Spleen (tissue), 11 donors: ENCODE data around the gene OR8A1. TPM values are rescaled to one million over a fixed set of nuclear protein-coding genes. Genes with fewer than 3 reads are reported as not detected.

Experiments
- DNase-seq: peaks from one replicate; pipeline ENCODE4 v3.0.0-alpha.2; 2020
- H3K27ac ChIP-seq, 8 donors: fragments of 200-600 bp; sonication (generic) in 7 of 8; 1 replicate in 4 of 8; 2 replicates in 4 of 8; pipeline versions ENCODE4 v1.5.0 to v1.8.0; 2016 to 2021; ENCODE audit warnings: inconsistent platforms in 4 of 8, mild to moderate bottlenecking in 4 of 8, moderate library complexity in 1 of 8
- H3K27me3 ChIP-seq, 7 donors: fragments of 200-600 bp; sonication (generic) in 6 of 7; replicated peaks in 1 of 7; 1 replicate in 4 of 7; 2 replicates in 3 of 7; pipeline versions ENCODE4 v1.5.0 to v1.8.0; 2016 to 2021; ENCODE audit warnings: inconsistent platforms in 3 of 7, mild to moderate bottlenecking in 1 of 7
- H3K36me3 ChIP-seq, 6 donors: fragments of 200-600 bp; sonication (generic) in 5 of 6; 1 replicate in 4 of 6; 2 replicates in 2 of 6; pipeline versions ENCODE4 v1.5.0 to v1.8.0; 2016 to 2021; ENCODE audit warnings: inconsistent platforms in 2 of 6
- H3K4me1 ChIP-seq, 6 donors: fragments of 200-600 bp; sonication (generic) in 5 of 6; 1 replicate in 3 of 6; 2 replicates in 3 of 6; pipeline versions ENCODE4 v1.5.0 to v1.8.0; 2016 to 2021; ENCODE audit warnings: inconsistent platforms in 3 of 6
- H3K4me3 ChIP-seq, 8 donors: fragments of 200-600 bp; sonication (generic) in 7 of 8; 1 replicate in 4 of 8; 2 replicates in 4 of 8; pipeline versions ENCODE4 v1.5.0 to v1.8.0; 2016 to 2021; ENCODE audit warnings: inconsistent platforms in 4 of 8, mild to moderate bottlenecking in 4 of 8, moderate library complexity in 2 of 8
- H3K9me3 ChIP-seq, 8 donors: fragments of 200-600 bp; sonication (generic) in 7 of 8; 1 replicate in 4 of 8; 2 replicates in 4 of 8; pipeline versions ENCODE4 v1.5.0 to v1.8.0; 2016 to 2021; ENCODE audit warnings: inconsistent platforms in 4 of 8
- CTCF ChIP-seq, 11 experiments: fragments of 200-600 bp in 7 of 11; fragments of 450-650 bp in 4 of 11; sonication (generic) in 4 of 11; IDR thresholded peaks in 8 of 11; conservative IDR thresholded peaks in 3 of 11; 1 replicate in 7 of 11; 2 replicates in 4 of 11; pipeline versions ENCODE4 v1.4.0 to v1.8.0; 2016 to 2021; ENCODE audit warnings: antibody characterized with exemption in 11 of 11, inconsistent platforms in 4 of 11, mild to moderate bottlenecking in 1 of 11
- POLR2A ChIP-seq, 3 donors: fragments of 450-650 bp; IDR thresholded peaks; one replicate each; pipeline ENCODE4 v1.5.1; 2017; ENCODE audit warnings: antibody characterized with exemption in 3 of 3, mild to moderate bottlenecking in 1 of 3
- POLR2AphosphoS5 ChIP-seq, 3 donors: sonication (generic); formaldehyde crosslinking; IDR thresholded peaks; one replicate each; pipeline ENCODE4 v1.5.1; 2017; ENCODE audit warnings: antibody characterized with exemption in 3 of 3
- WGBS, 5 donors: extraction: QIAGEN DNeasy Blood & Tissue Kit in 3 of 5; methylation state at CpG; one replicate each; pipeline versions ENCODE4 v1.1.5 to v1.1.7; 2013 to 2018; 5-methylcytosine and 5-hydroxymethylcytosine counted together
- intact Hi-C: fragments of 100-400 bp; cut with DNase I; formaldehyde crosslinking; loops from one replicate; pipeline ENCODE4 v1.15.0; 2023; ENCODE audit warnings: low total_unique reads
- polyA plus RNA-seq, 3 donors: library from polyadenylated mRNA; stranded (reverse); fragments of 200-250 nt; gene quantifications; one replicate each; pipeline ENCODE4 v1.2.1, GENCODE V29; 2013
- total RNA-seq, 7 donors: library from RNA; depleted of rRNA in 3 of 7; stranded (reverse); fragments of >200 nt in 3 of 7; fragmentation: NEBNext Ultra II Directional in 4 of 7; extraction: Animal tissue kit (Norgen Biotek cat#: 25700) in 4 of 7; gene quantifications; one replicate each; pipeline versions ENCODE4 v1.1.0 to v1.2.1, GENCODE V29; 2016 to 2021
- donor health status: healthy with polysubstance abuse.
- donor health status: DM: no; HTN: no; CAD: no; lungs with moderate emphysema.
- donor health status: DM: no; HTN: no; CAD: no.
- donor health status: Bipolar disorder and iron deficiency.
- donor health status: healthy.
- donor health status: DM: no; HTN: no; CAD: no.
- donor health status: DM: yes; HTN: yes; CAD: no.

The OR8A1 gene
- total and polyA plus RNA-seq, 10 donors, result not detected

- H3K27ac ChIP-seq, result no peak overlapping the region
- 63 to 85% (median 71%) methylated on average over 8 of the region's 8 CpGs for WGBS, 5 donors
- no peak for DNase-seq
Observed at GRCh38 chr11:124535552-124536232, 34.1 kb upstream of the OR8A1 start.

GRCh38 chr11:124536520-124536919 lies 33.3 kb upstream of the OR8A1 start:
- H3K27ac ChIP-seq, result no peak overlapping the region
- no peak for DNase-seq
- 24 to 63% (median 31%) methylated on average over 6 of the region's 6 CpGs for WGBS, 5 donors
- peaks cover 0 to 9% (median 0%) of the 10 kb centered on the region in 7 donors for H3K27me3 ChIP-seq
- no peak overlapping the region for H3K4me3 ChIP-seq
- intact Hi-C loops, result no loop called here
- no peaks in the 10 kb centered on the region for H3K4me1 ChIP-seq
- no peaks in the 10 kb centered on the region for H3K9me3 ChIP-seq
- H3K36me3 ChIP-seq, result no peaks in the 10 kb centered on the region
- TF ChIP-seq CTCF (IDR thresholded peaks at IDR 0.05 in 8 of 11, conservative IDR thresholded peaks at IDR 0.05 in 3 of 11) (peak in 1 of 11 experiments; percentile 12), POLR2AphosphoS5 (IDR thresholded peaks at IDR 0.05) (no peak)

More at GRCh38 chr11:124535552-124536232, 34.1 kb upstream of the OR8A1 start:
- intact Hi-C loops, result no loop called here
- H3K4me1 ChIP-seq, result no peaks in the 10 kb centered on the region
- no peaks in the 10 kb centered on the region for H3K36me3 ChIP-seq
- TF ChIP-seq CTCF (IDR thresholded peaks at IDR 0.05 in 8 of 11, conservative IDR thresholded peaks at IDR 0.05 in 3 of 11), result no peak
- TF ChIP-seq POLR2AphosphoS5 (IDR thresholded peaks at IDR 0.05), result no peak
- no peak for TF ChIP-seq POLR2A (IDR thresholded peaks at IDR 0.05)
- H3K27me3 ChIP-seq, result peaks cover 0 to 9% (median 0%) of the 10 kb centered on the region in 7 donors
- H3K4me3 ChIP-seq, result no peak overlapping the region
- no peaks in the 10 kb centered on the region for H3K9me3 ChIP-seq

- peaks cover 0 to 10% (median 0%) of the 10 kb centered on the region in 7 donors for H3K27me3 ChIP-seq
- WGBS, 5 donors, result 69 to 88% (median 85%) methylated on average over 1 of the region's 1 CpG
- no peak for DNase-seq
- TF ChIP-seq POLR2A (IDR thresholded peaks at IDR 0.05) (no peak), POLR2AphosphoS5 (IDR thresholded peaks at IDR 0.05) (no peak), CTCF (IDR thresholded peaks at IDR 0.05 in 8 of 11, conservative IDR thresholded peaks at IDR 0.05 in 3 of 11) (no peak)
- intact Hi-C loops, result no loop called here
- H3K9me3 ChIP-seq, result no peaks in the 10 kb centered on the region
- no peak overlapping the region for H3K4me3 ChIP-seq
- H3K36me3 ChIP-seq, result no peaks in the 10 kb centered on the region
- no peak overlapping the region for H3K27ac ChIP-seq
- H3K4me1 ChIP-seq, result no peaks in the 10 kb centered on the region
Observed at GRCh38 chr11:124538019-124538418, 31.8 kb upstream of the OR8A1 start.

- no peaks in the 10 kb centered on the region for H3K9me3 ChIP-seq
- no peak overlapping the region for H3K27ac ChIP-seq
- H3K36me3 ChIP-seq, result no peaks in the 10 kb centered on the region
- H3K27me3 ChIP-seq, result peaks cover 0 to 18% (median 0%) of the 10 kb centered on the region in 7 donors
- 71 to 82% (median 80%) methylated on average over 6 of the region's 6 CpGs for WGBS, 5 donors
- TF ChIP-seq POLR2AphosphoS5 (IDR thresholded peaks at IDR 0.05) (no peak), POLR2A (IDR thresholded peaks at IDR 0.05) (no peak), CTCF (IDR thresholded peaks at IDR 0.05 in 8 of 11, conservative IDR thresholded peaks at IDR 0.05 in 3 of 11) (no peak)
- intact Hi-C loops, result no loop called here
- H3K4me3 ChIP-seq, result no peak overlapping the region
- no peaks in the 10 kb centered on the region for H3K4me1 ChIP-seq
- no peak for DNase-seq
Observed at GRCh38 chr11:124541204-124541603, 28.6 kb upstream of the OR8A1 start.
